Esophagus squamous epithelium (tissue), 4 donors: ENCODE data around the gene NAA11.

Experiments
- POLR2A ChIP-seq, 4 donors: fragments of 450-650 bp; IDR thresholded peaks; one replicate each; pipeline ENCODE4 v1.6.1; 2017; ENCODE audit warnings: antibody characterized with exemption in 4 of 4, mild to moderate bottlenecking in 4 of 4, moderate library complexity in 3 of 4
- TF ChIP-seq, protein P1 (sequence below), 6 experiments: fragments of 450-650 bp in 4 of 6; fragments of 200-600 bp in 2 of 6; sonication (generic) in 2 of 6; IDR thresholded peaks; one replicate each; pipeline ENCODE4 v1.5.1; 2016 to 2019; ENCODE audit warnings: antibody characterized with exemption in 6 of 6, mild to moderate bottlenecking in 4 of 6, moderate library complexity in 4 of 6

DNA sequence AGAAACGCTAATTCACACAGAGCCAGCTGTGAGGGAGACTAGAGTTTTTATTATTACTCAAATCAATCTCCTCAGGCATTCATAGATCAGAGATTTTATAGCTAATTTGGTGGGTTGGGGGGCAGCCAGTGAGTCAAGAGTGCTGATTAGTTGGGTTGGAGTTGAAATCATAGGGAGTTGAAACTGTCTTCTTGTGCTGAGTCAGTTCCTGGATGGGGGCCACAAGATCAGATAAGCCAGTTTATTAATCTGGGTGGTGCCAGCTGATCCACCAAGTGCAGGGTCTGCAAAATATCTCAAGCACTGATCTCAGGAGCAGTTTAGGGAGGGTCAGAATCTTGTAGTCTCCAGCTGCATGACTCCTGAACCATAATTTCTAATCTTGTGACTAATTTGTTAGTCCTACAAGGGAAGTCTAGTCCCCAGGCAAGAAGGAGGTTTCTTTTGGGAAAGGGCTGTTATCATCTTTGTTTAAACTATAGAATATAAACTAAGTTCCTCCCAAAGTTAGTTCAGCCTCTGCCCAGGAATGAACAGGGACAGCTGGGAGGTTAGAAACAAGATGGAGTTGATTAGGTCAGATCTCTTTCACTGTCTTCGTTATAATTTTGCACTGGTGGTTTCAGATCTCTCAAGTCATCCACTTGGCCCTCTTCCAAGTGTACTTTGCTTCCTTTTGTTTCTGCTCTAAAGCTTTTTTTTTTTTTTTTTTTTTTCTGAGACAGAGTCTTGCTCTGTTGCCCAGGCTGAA is 5.4 kb upstream of the NAA11 start:
- TF ChIP-seq, protein P1, sequence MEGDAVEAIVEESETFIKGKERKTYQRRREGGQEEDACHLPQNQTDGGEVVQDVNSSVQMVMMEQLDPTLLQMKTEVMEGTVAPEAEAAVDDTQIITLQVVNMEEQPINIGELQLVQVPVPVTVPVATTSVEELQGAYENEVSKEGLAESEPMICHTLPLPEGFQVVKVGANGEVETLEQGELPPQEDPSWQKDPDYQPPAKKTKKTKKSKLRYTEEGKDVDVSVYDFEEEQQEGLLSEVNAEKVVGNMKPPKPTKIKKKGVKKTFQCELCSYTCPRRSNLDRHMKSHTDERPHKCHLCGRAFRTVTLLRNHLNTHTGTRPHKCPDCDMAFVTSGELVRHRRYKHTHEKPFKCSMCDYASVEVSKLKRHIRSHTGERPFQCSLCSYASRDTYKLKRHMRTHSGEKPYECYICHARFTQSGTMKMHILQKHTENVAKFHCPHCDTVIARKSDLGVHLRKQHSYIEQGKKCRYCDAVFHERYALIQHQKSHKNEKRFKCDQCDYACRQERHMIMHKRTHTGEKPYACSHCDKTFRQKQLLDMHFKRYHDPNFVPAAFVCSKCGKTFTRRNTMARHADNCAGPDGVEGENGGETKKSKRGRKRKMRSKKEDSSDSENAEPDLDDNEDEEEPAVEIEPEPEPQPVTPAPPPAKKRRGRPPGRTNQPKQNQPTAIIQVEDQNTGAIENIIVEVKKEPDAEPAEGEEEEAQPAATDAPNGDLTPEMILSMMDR (IDR thresholded peaks at IDR 0.05): no peak
- TF ChIP-seq POLR2A (IDR thresholded peaks at IDR 0.05): no peak
